Parathyroid adenoma (tissue), 2 donors: Measurements from ENCODE around the gene TNRC18.
"Not testable (repeated sequence)": the region's sequence is repeated elsewhere in the genome, so short reads cannot be mapped to it uniquely, and the experiment has no call there.

Experiments used
- H2AFZ ChIP-seq: fragments of 300-600 bp; sonication (generic); one replicate; pipeline ENCODE4 v1.7.0; 2017; ENCODE audit warnings: antibody characterized with exemption, mild to moderate bottlenecking
- H3K27ac ChIP-seq: fragments of 300-600 bp; sonication (generic); one replicate; pipeline ENCODE4 v1.7.0; 2017
- H3K27me3 ChIP-seq: fragments of 300-600 bp; sonication (generic); one replicate; pipeline ENCODE4 v1.7.0; 2017; ENCODE audit warnings: low read length; ENCODE audit not compliant: control insufficient read depth, insufficient read depth
- H3K36me3 ChIP-seq: fragments of 300-600 bp; sonication (generic); one replicate; pipeline ENCODE4 v1.7.0; 2017; ENCODE audit warnings: low read length; ENCODE audit not compliant: control insufficient read depth, insufficient read depth
- H3K4me1 ChIP-seq: fragments of 300-600 bp; sonication (generic); one replicate; pipeline ENCODE4 v1.7.0; 2017; ENCODE audit warnings: control low read depth
- H3K4me2 ChIP-seq: fragments of 300-600 bp; sonication (generic); one replicate; pipeline ENCODE4 v1.7.0; 2017; ENCODE audit warnings: low read length
- H3K4me3 ChIP-seq: fragments of 300-600 bp; sonication (generic); one replicate; pipeline ENCODE4 v1.7.0; 2017; ENCODE audit warnings: low read depth, low read length
- H3K79me2 ChIP-seq: fragments of 300-600 bp; sonication (generic); one replicate; pipeline ENCODE4 v1.7.0; 2017; ENCODE audit warnings: control low read depth
- H3K9ac ChIP-seq: fragments of 300-600 bp; sonication (generic); one replicate; pipeline ENCODE4 v1.7.0; 2017; ENCODE audit warnings: mild to moderate bottlenecking
- H3K9me3 ChIP-seq: fragments of 300-600 bp; sonication (generic); one replicate; pipeline ENCODE4 v1.7.0; 2017; ENCODE audit warnings: low read length; ENCODE audit not compliant: control insufficient read depth
- CTCF ChIP-seq: fragments of 300-600 bp; sonication (generic); IDR thresholded peaks from one replicate; pipeline ENCODE4 v1.7.0; 2017; ENCODE audit warnings: antibody characterized with exemption, mild to moderate bottlenecking
- donor health status: primary hyperparathyroidism.

The TNRC18 gene

GRCh38 chr7:5309146-5309545 is 114.5 kb downstream of the TNRC18 start:
- Histone ChIP-seq H2AFZ (no peak overlapping the region), H3K9me3 (no peaks in the 10 kb centered on the region), H3K4me3 (no peak overlapping the region), H3K4me2 (no peak overlapping the region), H3K27ac (peak overlapping the region; percentile 50), H3K79me2 (no peaks in the 10 kb centered on the region), H3K9ac (no peak overlapping the region), H3K4me1 (peaks cover 7% of the 10 kb centered on the region), H3K36me3 (no peaks in the 10 kb centered on the region), H3K27me3 (no peaks in the 10 kb centered on the region)
- TF ChIP-seq CTCF: no peak

- H3K9me3 ChIP-seq, H3K4me1 ChIP-seq, H3K27ac ChIP-seq, H3K79me2 ChIP-seq, H3K4me2 ChIP-seq, H3K4me3 ChIP-seq, H2AFZ ChIP-seq, H3K36me3 ChIP-seq, H3K27me3 ChIP-seq, H3K9ac ChIP-seq: not testable (repeated sequence)
Observed at GRCh38 chr7:5307221-5308142, 116.2 kb downstream of the TNRC18 start.

DNA sequence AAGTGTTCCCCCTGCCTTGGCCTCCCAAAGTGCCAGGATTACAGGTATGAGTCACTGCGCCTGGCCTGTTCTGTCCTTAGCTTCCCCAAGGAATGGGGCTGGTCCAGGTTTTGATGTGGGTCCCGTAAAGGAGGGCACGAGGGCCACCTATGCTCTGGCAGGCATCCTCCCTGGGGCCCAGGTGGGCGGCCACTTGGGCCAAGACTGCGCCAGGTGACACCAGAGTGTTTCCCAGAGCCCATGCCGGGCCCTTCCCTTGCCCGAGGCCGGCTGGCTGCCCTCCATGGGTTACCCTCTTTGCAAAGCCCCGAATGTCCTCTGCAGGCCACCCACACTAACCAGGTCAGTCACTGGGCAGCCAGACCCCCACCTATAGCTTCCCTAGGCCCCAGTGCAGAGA is 118.6 kb downstream of the TNRC18 start:
- H3K4me2 ChIP-seq, H3K27me3 ChIP-seq, H3K9me3 ChIP-seq, H3K9ac ChIP-seq, H3K27ac ChIP-seq, H3K36me3 ChIP-seq, H3K4me3 ChIP-seq, H3K4me1 ChIP-seq, H2AFZ ChIP-seq, H3K79me2 ChIP-seq: not testable (repeated sequence)

- Histone ChIP-seq H3K4me1 (peaks cover 1% of the 10 kb centered on the region), H3K27me3 (no peaks in the 10 kb centered on the region), H3K36me3 (no peaks in the 10 kb centered on the region), H3K27ac (no peak overlapping the region), H3K9me3 (no peaks in the 10 kb centered on the region), H2AFZ (no peak overlapping the region), H3K9ac (no peak overlapping the region), H3K4me2 (no peak overlapping the region), H3K79me2 (no peaks in the 10 kb centered on the region), H3K4me3 (no peak overlapping the region)
- no peak for TF ChIP-seq CTCF
Observed at GRCh38 chr7:5303591-5304505, 119.8 kb downstream of the TNRC18 start.

DNA sequence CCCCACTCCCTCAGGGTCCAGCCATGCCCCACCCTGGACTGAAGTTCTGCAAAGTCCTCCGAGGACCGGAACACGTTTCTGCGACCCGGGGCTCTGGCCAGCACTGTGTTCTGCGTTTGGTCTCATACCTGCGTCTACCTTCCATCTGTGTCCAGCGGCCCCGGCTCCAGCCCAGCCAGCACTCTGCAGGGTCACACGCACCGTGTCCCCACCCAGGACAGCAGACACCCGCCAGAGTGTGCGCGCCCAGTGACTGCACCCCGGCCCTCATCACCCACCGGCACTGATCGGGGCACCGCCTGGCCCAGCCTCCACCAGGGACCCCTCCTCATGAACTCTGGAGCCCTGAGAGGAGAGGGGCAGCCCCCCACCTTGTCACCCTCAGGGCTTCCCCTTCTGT is 120.6 kb downstream of the TNRC18 start:
- no peak for TF ChIP-seq CTCF
- Histone ChIP-seq H3K9me3 (no peaks in the 10 kb centered on the region), H2AFZ (no peak overlapping the region), H3K36me3 (no peaks in the 10 kb centered on the region), H3K27me3 (no peaks in the 10 kb centered on the region), H3K4me1 (no peaks in the 10 kb centered on the region), H3K79me2 (no peaks in the 10 kb centered on the region), H3K4me3 (no peak overlapping the region), H3K4me2 (no peak overlapping the region), H3K9ac (no peak overlapping the region), H3K27ac (no peak overlapping the region)
